ENCODE data around the gene KCNH2.

KCNH2 gene

GRCh38 chr7:150993511-150993910 lies 15.4 kb upstream of the KCNH2 start:
- no peak for DNase-seq

GRCh38 chr7:150992833-150993302 lies 14.7 kb upstream of the KCNH2 start:
- DNase-seq = no peak

DNA sequence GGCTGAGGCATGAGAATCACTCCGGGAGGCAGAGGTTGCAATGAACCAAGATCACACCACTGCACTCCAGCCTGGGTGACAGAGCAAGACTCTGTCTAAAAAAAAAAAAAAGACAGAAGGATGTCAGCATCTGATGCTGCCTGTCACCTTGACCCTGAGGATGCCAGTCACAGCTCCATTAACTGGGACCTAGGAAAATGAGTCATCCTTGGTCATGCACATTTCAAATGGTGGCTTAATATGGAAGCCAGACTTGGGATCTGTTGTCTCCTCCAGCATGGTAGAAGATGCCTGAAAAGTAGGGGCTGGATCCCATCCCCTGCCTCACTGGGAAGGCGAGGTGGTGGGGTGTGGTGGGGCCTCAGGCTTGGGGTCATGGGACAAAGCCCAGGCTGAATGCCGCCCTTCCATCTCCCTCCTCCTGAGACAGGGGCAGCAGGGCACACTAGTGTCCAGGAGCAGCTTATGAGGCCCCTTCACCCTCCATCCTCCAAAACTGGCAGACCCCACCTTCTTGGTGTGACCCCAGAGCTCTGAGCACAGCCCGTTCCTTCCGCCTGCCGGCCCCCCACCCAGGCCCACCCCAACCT lies 14.0 kb upstream of the KCNH2 start:
- no peak for DNase-seq

DNA sequence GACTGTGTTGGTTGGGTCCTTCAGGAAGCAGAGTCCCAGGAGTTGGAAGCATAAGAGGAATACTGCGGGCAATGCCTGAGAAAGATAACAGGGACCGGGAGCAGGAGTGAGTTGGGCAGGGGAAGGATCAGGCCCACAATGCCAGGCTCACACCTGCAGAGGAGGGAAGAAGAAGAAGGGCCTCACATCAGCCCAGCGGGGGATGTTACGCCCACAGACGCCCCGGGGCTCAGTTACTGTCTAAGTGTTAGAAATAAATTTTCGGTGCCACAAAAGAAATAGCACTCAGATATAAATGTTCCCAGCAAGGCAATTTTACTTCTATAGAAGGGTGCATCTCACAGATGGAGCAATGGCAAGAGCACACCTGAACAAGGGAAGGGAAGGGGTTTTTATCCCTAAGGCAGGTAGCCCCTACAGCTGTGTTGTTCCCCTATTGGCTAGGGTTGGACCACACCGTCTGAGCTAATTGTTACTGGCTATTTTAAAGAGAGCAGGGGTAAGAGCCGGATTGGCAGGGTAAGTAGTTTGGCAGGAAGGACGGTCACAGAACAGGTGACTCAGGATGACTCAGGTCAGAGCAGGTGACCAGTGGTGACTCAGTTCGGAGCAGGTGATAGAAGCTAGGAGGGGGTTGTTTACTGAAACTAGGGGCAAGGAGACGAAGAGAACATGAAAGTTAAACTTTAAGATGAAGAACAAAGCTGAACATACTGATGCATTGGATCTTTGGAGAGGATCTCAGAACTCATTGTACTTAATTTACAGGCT lies 12.5 kb upstream of the KCNH2 start, which contains the start of gene NOS3:
Gene NOS3 (plus strand): TSS at position 602 of the 771 bp plus-strand sequence. CDS start 2,787 bp downstream, outside the sequence.
- DNase-seq = no peak

- DNase-seq = no peak
Measured at GRCh38 chr7:150989456-150989855, 11.3 kb upstream of the KCNH2 start.

- DNase-seq = peak; percentile 65
Measured at GRCh38 chr7:150988230-150989226, 10.4 kb upstream of the KCNH2 start.

- DNase-seq = no peak
Measured at GRCh38 chr7:150986556-150986955, 8.4 kb upstream of the KCNH2 start.

GRCh38 chr7:150986099-150986512 lies 8.0 kb upstream of the KCNH2 start:
- DNase-seq = peak; percentile 39

DNA sequence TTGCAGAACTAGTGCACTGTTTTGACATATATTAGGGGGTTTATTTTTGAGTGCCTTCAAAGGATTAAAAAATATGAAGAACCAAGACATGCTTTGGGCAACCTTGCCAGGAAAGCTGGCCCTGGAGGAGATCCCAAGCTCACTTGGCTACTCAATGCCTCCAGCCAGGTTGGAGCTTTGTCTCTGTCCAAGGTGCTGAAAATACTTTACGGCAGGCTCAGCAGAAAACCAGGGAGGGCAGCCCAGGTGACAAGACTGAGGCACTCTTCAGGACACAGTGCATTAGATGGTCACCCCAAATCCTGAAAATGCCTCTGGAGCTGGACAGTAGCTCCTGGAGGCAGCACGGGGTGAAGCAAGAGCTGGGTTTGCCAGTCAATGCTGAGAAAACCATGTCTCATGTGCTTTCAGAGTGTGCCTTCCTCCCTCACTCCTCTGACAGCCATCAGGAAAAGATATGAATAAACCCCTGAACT lies 5.8 kb upstream of the KCNH2 start:
- DNase-seq = no peak

GRCh38 chr7:150982351-150982750 lies 4.2 kb upstream of the KCNH2 start:
- DNase-seq = no peak

DNA sequence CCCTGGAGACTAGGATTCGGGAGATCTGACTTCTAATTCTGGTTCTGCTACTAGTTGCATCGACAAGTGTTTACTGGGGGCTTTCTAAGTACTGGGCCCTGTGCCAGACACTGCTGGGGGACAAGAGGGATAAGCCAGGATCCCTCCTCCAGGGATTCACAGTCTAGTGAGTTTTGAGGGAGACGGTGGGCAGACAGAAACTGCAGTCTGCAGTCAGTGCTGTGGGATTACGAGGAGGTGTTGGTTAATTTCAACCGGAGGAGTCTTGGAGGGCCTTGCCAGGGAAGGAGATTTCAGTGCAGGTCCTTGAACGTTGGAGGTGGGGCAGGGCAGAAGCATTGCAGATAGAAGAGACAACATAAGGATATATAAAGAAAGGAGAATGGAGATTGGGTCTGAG lies 3.5 kb upstream of the KCNH2 start:
- DNase-seq = no peak

GRCh38 chr7:150980663-150981062 lies 2.5 kb upstream of the KCNH2 start:
- no peak for DNase-seq

DNA sequence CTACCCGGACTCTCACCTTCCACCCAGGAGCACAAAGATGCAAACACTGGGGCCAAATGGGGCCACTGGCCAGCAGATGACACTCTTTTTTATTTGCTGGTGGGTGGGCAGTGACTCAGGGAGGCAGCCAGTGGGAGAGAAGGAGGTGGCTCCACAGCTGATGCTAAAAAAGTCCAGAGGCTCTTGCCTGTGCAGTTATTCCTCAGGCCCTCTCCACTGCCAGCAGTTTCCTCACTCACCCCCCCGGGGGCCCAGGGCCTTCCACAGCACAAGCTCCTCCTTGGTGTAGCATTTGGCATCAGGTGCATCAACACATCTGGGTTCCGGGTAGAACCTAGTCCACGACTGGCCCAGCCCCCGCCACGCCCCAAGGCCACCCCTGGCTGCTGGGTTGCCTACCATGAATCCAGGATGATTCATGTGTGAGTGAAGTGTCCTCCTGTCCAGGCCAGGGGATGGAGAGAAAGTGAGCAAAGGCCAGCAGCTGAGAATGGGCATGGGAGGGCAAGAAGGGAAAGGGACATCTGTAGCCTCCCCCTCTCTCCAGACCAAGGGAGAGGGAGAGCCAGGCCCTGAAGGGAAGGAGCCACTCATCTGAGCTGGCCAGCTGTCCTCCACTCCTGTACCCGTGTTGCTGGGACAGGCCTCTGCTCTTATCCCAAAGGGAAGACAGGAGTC lies 1.7 kb upstream of the KCNH2 start:
- no peak for DNase-seq

DNA sequence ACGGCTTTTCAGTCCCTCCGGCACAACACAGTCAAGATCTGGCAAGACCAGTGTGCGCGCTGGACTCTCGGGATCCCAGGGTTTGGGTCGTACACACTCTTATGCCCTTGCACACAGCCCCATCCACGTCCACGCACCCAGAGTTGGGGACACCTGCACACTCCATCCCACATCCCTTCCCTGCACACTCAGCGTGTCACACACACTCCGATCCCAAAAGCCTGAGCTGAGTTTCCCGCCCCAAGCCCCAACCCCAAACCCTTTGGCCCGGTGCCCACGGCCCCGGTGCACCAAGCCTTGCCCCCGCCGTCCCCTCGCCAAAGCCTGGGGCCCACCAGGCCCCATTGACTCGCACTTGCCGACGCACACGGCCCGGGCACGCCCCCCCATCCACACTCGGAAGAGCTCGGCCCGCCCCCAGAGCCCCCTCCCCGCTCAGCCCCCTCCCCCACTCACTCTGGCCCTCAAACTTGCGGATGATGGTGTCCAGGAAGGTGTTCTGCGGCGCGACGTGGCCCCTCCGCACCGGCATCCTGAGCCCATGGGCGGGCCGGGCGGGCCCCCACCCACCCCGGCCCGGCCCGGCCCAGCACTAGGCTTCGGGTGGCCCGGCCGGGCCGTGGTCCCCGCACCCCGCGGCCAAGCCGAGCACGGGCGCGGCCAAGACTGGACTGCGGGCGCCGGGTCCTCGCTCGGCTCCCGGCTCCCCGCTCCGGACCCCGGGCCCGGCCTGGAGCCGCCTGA lies 567 bp downstream of the KCNH2 start:
- DNase-seq = no peak

GRCh38 chr7:150976529-150977381 lies 1.4 kb downstream of the KCNH2 start:
- DNase-seq = no peak

GRCh38 chr7:150975536-150976319 lies 2.4 kb downstream of the KCNH2 start:
- DNase-seq = no peak

DNA sequence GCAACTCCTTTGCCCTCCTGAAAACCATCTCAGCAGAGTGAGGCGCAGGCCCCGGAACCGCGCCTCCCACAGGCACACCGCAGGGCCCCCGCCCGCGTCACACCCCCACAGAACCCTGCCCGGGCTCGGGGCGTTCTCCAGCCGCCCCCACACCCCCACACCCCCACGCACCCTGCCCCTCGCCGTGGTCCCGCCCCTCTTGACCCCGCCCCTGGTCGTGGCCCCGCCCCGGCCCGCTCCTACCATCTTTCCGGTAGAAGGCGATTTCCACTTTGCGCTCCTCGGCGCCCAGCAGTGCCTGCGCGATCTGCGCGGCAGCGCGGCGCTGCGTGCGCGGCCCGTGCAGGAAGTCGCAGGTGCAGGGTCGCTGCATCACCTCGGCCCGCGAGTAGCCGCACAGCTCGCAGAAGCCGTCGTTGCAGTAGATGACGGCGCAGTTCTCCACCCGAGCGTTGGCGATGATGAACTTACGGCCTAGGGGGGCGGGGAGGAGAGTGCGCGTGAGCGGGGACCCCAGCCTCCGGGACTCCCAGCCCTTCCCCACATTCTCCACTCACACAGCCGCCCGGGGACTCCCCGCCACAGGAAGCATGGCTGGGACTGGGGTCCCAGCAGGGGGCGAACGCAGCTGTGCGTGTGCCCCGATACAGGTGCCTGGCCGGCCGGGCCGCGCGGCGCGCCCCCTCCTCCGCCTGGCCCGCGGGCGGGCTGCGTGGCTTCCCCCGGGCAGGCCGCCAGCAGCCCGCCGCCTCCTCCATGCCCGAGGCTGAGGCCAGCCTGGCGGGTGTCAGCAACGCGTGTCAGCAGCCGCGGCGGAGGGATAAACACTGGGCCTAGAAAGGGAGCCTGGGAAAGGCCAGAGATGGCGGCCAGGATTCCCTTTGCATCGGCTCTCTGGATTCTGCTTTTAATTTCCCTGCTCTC lies 3.4 kb downstream of the KCNH2 start:
- peak; percentile 40 for DNase-seq

- peak; percentile 90 for DNase-seq
Measured at GRCh38 chr7:150973571-150974451, 4.3 kb downstream of the KCNH2 start.
